ENCODE measurements around the gene LSAMP.
A peak's percentile ranks its signal among the peaks of the same experiment; 100 is the strongest.

The LSAMP gene

GRCh38 chr3:116020495-116020894, 424.8 kb downstream of the LSAMP start:
- no peak for DNase-seq (ENCODE audit: low read depth, low spot score)

GRCh38 chr3:116019254-116019763, 426.0 kb downstream of the LSAMP start:
- no peak for DNase-seq (ENCODE audit: low read depth, low spot score)

- no peak for DNase-seq (ENCODE audit: low read depth, low spot score)
These were observed 426.6 kb downstream of the LSAMP start for GRCh38 chr3:116018646-116019045.

DNA sequence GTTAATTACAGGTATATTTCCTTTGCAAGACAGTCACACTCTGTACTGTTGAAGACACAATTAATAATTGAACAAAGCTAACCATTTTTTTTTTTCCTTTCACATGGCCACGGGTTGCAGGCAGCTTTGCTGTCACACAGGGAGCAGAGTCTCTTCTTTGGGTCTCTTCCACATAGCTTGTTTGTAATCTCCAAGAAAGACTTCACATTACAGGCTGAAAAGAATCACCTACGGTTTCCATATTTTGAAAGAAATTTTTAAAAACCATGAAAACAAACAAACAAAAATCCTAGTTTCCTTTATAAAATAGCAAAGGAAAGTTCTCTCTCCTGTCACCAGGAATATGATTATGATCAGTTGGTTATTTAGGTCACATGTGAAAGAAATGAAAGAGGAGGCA, 429.4 kb downstream of the LSAMP start:
- DNase-seq (ENCODE audit: low read depth, low spot score), result no peak

- no peak for DNase-seq (ENCODE audit: low read depth, low spot score)
These were observed 438.3 kb downstream of the LSAMP start for GRCh38 chr3:116007000-116007399.

DNA sequence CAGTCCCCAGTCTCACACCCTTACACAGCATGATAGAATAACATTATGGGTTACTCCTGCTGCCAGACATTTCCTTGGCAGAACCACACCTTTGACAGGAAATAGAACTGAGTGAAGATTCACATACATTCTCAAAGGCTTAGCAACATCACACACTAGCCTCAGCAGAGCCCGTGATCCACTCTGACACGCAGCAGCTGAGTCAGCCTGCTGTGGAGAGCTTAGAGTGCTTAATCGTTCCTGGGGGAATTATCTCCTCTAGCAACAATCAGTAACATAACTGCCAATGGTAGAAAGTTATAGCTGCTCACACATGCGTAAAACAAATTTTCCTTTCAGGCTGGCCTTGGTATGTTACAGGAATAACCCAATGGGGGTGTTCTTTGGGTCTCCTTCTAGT, 439.9 kb downstream of the LSAMP start:
- peak; percentile 85 for DNase-seq (ENCODE audit: low read depth, low spot score)

DNA sequence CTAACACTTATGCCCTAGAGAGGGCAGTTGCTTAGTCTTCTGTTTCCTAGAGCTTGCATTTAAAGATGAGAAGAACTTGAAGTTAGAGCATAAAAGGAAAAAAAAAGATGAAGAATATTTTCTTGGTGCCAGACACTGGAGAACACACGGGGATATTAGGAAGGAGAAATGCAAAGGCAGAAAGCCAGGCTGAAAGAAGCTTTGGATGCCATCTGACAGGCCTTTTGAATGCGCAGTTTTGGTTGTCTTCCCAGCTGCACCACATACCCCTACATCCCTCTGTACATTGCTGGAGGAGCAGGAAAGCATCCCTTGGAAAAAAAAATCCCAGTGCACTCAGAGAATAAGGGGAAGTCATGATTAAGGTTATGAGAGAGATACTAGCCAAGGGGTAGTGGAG, 443.1 kb downstream of the LSAMP start:
- DNase-seq (ENCODE audit: low read depth, low spot score), result no peak

DNA sequence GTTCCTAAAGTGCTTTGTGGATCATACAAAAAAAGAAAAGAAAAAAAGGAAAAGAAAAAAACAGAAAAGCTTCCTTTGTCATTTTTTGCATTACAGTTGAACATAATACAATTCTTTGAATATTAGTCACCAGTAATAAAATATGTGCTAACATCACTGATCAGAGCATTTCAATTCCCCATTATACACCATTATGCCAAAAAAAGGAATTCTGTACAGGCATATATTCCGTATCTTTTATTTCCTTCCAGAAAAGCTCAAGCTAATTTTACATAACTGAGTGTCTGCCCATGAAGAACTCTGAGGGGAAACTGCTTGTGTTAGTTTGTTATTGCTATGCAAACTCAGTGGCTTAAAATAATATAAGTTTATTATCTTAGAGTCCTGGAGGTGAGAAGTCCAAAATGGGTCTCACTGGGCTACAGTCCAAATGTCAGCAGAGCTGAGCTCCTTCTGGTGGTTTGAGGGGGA, 444.1 kb downstream of the LSAMP start:
- DNase-seq (ENCODE audit: low read depth, low spot score), result no peak

DNA sequence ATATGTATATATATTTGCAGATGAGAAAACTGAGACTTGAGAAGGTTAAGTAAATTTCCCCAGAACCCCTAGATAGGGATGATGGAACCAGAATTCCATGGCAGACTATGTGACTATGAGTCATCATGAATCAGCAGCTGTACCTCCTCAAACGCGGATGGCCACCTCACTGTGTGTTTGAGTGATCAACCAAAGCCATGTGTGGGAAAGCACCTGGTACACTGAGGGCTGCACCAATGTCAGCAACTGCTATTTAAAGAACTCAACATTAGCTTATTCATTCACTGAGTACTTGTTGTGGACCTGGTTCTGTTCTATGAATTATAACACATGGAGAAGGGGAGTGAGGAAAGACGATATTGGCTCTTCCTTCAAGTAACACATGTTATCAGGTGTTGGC, 445.0 kb downstream of the LSAMP start:
- peak; percentile 60 for DNase-seq (ENCODE audit: low read depth, low spot score)

DNA sequence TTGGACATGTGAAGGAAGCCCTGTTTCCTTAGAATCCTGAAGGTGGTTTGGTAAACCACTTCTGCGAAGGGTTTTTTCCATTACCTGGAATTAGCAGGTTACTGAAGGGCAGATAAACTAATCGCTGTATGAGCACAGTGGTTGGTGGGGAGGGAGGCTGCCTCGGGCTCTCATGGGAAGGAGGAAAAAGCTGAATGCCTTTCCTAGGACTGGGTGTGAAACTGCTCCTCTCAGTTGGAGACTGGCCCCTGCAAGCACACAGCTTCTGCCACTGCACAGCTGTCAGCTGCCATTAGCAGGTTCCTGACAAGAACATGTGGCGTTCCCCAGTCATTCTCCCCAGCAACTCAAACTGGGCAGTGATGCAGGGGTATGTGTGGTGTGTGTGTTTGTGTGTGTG, 445.7 kb downstream of the LSAMP start:
- no peak for DNase-seq (ENCODE audit: low read depth, low spot score)

- no peak for DNase-seq (ENCODE audit: low read depth, low spot score)
These were observed 446.2 kb downstream of the LSAMP start for GRCh38 chr3:115999001-115999585.

DNA sequence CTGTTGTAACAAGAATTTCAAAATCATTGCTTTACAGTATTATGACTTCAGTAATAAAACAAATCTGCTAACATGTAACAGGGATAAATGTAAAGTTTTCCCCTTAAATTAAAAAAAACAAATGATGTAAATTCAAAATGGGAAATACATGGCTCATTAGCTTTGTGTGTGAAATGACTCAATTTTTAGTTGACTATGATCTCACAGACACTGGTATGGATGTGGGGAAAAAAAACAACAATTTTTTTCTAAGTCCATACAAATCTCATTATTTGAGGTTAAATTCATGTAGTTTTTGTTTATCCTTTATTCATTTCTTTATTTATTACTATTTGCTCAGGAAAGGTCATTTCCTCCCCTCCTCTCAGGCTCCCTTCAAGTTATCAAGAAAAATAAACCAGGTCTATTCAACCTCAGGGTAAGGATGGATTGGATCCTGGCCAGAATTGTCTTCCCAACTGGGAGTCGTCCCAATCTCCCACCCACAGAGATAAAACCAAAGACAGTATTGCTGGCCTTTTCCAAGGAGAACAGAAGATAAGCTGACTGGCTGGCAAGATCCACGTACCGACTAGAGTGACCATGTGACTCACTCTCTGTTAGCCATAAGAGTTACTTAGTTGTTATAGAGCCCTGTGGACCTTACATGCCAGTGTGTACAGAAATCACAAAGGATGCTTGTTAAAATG, 448.7 kb downstream of the LSAMP start:
- DNase-seq (ENCODE audit: low read depth, low spot score), result no peak

GRCh38 chr3:115990669-115991068, 454.6 kb downstream of the LSAMP start:
- DNase-seq (ENCODE audit: low read depth, low spot score), result no peak

- DNase-seq (ENCODE audit: low read depth, low spot score), result no peak
These were observed 455.4 kb downstream of the LSAMP start for GRCh38 chr3:115989684-115990421.

DNA sequence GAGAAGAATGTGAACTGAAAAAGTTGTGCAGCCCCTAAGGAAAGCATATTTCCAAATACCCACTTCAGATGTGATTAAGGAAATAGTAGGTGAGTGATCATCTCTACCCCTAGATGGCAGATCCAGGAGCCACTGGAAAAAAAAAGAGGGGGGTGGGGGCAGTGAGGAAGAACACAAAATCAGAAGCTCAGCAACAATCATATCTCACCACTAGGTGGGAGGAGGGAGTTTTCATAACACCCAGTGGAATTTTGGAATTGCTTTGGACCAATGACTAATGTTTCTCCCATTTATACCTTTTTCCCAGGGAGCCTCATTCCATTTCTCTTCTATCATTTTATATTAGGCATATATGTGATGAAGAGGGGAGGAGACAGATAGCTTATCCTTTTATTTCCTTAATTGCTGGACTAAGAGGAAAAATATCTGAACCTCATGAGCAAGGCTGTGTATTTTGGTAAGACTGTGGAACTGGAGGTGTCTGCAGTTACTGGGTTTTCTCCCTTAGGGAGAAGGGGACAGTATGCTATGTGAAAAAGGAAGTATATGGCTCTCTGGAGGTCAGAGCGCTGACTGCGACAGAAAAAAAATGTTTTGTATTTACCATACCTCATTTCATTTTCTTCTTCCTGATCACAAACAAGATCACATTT, 458.6 kb downstream of the LSAMP start:
- DNase-seq (ENCODE audit: low read depth, low spot score), result no peak

DNA sequence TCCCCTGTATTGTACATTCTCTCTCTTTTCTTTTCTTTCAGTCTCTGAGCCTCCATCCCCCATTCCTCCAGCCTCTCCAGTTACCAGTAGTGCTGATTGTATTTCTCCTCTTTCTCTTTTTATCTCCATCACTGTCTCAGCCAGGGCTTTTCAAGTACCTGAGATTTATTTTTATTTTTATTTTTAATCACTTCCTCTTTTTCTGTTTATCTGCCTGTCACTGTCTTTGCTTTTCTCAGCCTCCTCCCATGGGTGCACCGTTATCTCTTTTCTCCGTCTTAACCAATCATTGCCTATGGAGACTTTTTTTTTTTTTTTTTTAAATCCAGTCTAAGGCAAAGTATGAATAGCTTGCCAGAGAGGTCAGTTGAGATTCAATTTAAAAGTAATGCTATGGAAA, 462.7 kb downstream of the LSAMP start:
- no peak for DNase-seq (ENCODE audit: low read depth, low spot score)

GRCh38 chr3:115982108-115982507, 463.2 kb downstream of the LSAMP start:
- DNase-seq (ENCODE audit: low read depth, low spot score), result no peak

- DNase-seq (ENCODE audit: low read depth, low spot score), result no peak
These were observed 464.6 kb downstream of the LSAMP start for GRCh38 chr3:115980709-115981108.

DNA sequence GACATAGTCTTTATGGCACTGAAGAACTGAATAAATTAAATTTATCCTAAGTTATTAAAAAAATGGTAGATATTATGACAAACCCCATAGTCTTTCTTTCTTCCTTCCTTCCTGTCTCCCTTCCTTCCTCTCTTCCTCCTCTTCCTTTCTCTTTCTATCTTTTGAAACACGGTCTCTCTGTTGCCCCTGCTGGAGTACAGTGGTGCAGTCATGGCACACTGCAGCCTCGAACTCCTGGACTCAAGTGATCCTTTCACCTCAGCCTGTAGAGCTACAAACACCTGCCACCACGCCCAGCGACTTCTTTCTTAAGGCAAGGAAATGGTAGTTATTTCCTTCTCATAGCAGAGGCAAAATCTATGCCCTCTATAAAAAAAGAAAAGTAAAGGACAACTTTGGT, 467.4 kb downstream of the LSAMP start:
- no peak for DNase-seq (ENCODE audit: low read depth, low spot score)

DNA sequence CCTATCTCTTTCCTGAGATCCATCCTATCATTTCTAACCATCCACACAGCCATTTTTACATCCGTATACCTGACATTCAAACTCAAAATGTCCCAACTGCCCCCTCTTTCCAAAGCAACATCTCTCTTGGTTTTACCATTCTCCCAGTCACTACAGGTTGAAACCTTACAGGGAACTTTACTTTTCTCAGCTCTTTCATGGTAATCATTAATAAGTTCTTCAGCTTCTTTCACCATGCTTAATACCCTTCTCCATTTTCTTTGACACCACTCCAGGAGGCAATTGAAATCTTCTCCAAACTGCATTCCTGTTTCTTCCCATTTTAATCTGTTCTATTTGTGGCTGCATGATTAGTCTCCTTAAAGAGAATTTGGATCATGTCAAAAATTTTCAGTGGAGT, 469.5 kb downstream of the LSAMP start:
- DNase-seq (ENCODE audit: low read depth, low spot score), result no peak

GRCh38 chr3:115975353-115975752, 469.9 kb downstream of the LSAMP start:
- DNase-seq (ENCODE audit: low read depth, low spot score), result peak; percentile 32

DNA sequence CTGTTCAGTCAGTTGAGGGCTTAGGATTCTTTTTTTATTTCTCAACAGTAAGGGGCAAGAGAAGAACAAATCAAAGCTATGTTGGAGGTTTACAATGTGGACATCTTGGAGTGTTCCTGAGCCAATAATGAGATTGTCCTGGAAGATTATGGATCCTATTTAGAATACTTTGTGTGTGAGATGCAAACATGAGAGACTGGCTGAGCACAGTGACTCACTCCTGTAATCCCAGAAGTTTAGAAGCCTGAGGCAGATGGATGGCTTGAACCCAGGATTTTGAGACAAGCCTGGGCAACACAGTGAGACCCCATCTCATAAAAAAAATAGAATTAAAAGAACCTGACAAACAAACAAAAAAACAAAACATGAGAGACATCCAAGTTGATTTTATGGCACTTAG, 470.3 kb downstream of the LSAMP start:
- DNase-seq (ENCODE audit: low read depth, low spot score), result no peak

Measured in brain pericyte (primary cell).